Sigmoid colon (tissue), 7 donors: Measurements from ENCODE around the gene EEIG1. TPM values are rescaled to one million over a fixed set of nuclear protein-coding genes. Genes with fewer than 3 reads are reported as not detected.

Experiments
- DNase-seq: peaks from one replicate; pipeline ENCODE4 v3.0.0-alpha.2; 2019
- H3K27ac ChIP-seq, 4 donors: fragments of 200-600 bp; sonication (generic); one replicate each; pipeline ENCODE4 v1.5.1; 2016 to 2019; ENCODE audit warnings: mild to moderate bottlenecking in 1 of 4
- H3K27me3 ChIP-seq, 3 donors: fragments of 200-600 bp; sonication (generic); one replicate each; pipeline ENCODE4 v1.5.1; 2019; ENCODE audit warnings: mild to moderate bottlenecking in 1 of 3
- H3K36me3 ChIP-seq, 4 donors: fragments of 200-600 bp; sonication (generic); one replicate each; pipeline ENCODE4 v1.5.1; 2016 to 2019
- H3K4me1 ChIP-seq, 4 donors: fragments of 200-600 bp; sonication (generic); one replicate each; pipeline ENCODE4 v1.5.1; 2017 to 2019
- H3K4me3 ChIP-seq, 4 donors: fragments of 200-600 bp; sonication (generic); one replicate each; pipeline ENCODE4 v1.5.1; 2017 to 2019; ENCODE audit warnings: mild to moderate bottlenecking in 2 of 4, moderate library complexity in 1 of 4
- H3K9me3 ChIP-seq, 4 donors: fragments of 200-600 bp in 3 of 4; sonication (generic) in 3 of 4; one replicate each; pipeline versions ENCODE4 v1.5.1 to v1.6.1; 2013 to 2019
- CTCF ChIP-seq, 4 experiments: fragments of 450-650 bp in 3 of 4; fragments of 200-600 bp in 1 of 4; IDR thresholded peaks; one replicate each; pipeline ENCODE4 v1.5.1; 2016 to 2019; ENCODE audit warnings: antibody characterized with exemption in 4 of 4, mild to moderate bottlenecking in 3 of 4, moderate library complexity in 2 of 4
- EP300 ChIP-seq, 4 donors: sonication (generic); formaldehyde crosslinking; IDR thresholded peaks; one replicate each; pipeline ENCODE4 v1.6.1; 2017; ENCODE audit warnings: antibody characterized with exemption in 4 of 4
- POLR2A ChIP-seq, 2 donors: fragments of 450-650 bp; IDR thresholded peaks; one replicate each; pipeline ENCODE4 v1.6.1; 2016; ENCODE audit warnings: antibody characterized with exemption in 2 of 2, mild to moderate bottlenecking in 2 of 2, moderate library complexity in 2 of 2
- POLR2AphosphoS5 ChIP-seq, 4 donors: sonication (generic); formaldehyde crosslinking; IDR thresholded peaks; one replicate each; pipeline ENCODE4 v1.6.1; 2017; ENCODE audit warnings: antibody characterized with exemption in 4 of 4
- WGBS, 2 donors: extraction: QIAGEN DNeasy Blood & Tissue Kit; methylation state at CpG; one replicate each; pipeline ENCODE4 v1.1.7; 2013; 5-methylcytosine and 5-hydroxymethylcytosine counted together
- intact Hi-C: fragments of 100-400 bp; cut with DNase I; formaldehyde crosslinking; loops from one replicate; pipeline ENCODE4 v1.15.1; 2023
- polyA plus RNA-seq, 3 donors: library from polyadenylated mRNA; stranded (reverse); fragments of 200-250 nt; gene quantifications; one replicate each; pipeline ENCODE4 v1.2.3, GENCODE V29; 2013
- total RNA-seq, 4 donors: library from RNA; depleted of rRNA; stranded (reverse); fragments of >200 nt; gene quantifications; one replicate each; pipeline ENCODE4 v1.1.0, GENCODE V29; 2016
- donor health status: healthy with polysubstance abuse.
- donor health status: Bipolar disorder and iron deficiency.
- donor health status: healthy.

The EEIG1 gene
- total and polyA plus RNA-seq, 7 donors, result 10.9 to 92.0 (median 32.7) TPM

DNA sequence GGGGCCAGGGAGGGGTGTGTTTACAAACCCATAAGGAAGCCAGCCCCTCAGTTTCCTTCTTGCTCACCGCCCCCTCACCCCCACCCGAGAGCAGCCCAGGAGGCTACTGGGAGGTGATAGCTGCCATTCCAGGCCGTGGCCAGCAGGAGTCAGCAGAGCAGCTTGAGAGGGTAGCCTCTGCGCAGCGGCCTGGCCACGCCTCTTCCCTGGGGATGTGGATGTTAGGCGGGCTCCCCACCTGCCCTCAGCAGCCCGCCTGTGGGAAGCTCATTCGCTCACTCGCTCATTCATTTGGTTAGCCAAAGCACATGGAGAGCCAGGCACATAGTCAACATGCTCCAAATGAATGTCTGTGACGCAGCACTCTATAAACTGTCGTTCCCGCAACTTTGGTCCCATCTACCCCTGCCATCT lies 37.1 kb downstream of the EEIG1 start:
- H3K27ac ChIP-seq, result peak overlapping the region; percentile 1 to 48 (median 45)
- WGBS, 2 donors, result 27 to 29% methylated on average over 13 of the region's 13 CpGs
- peak; percentile 94 for DNase-seq
- no peaks in the 10 kb centered on the region for H3K27me3 ChIP-seq
- peaks cover 12 to 47% (median 25%) of the 10 kb centered on the region in 4 donors for H3K36me3 ChIP-seq
- H3K4me1 ChIP-seq, result peaks cover 0 to 38% (median 35%) of the 10 kb centered on the region in 4 donors
- H3K4me3 ChIP-seq, result no peak overlapping the region
- intact Hi-C loops, result loop anchor here (1.0 kb wide), 3 partner anchors 37 to 174 kb away; partner anchors contain the start of gene EEIG1
- H3K9me3 ChIP-seq, result no peaks in the 10 kb centered on the region
- peak; percentile 84 to 97 (median 95) for TF ChIP-seq CTCF (IDR thresholded peaks at IDR 0.05)
- peak in 3 of 4 donors; percentile 19 to 34 (median 32) for TF ChIP-seq POLR2AphosphoS5 (IDR thresholded peaks at IDR 0.05)
- TF ChIP-seq EP300 (IDR thresholded peaks at IDR 0.05), result no peak

DNA sequence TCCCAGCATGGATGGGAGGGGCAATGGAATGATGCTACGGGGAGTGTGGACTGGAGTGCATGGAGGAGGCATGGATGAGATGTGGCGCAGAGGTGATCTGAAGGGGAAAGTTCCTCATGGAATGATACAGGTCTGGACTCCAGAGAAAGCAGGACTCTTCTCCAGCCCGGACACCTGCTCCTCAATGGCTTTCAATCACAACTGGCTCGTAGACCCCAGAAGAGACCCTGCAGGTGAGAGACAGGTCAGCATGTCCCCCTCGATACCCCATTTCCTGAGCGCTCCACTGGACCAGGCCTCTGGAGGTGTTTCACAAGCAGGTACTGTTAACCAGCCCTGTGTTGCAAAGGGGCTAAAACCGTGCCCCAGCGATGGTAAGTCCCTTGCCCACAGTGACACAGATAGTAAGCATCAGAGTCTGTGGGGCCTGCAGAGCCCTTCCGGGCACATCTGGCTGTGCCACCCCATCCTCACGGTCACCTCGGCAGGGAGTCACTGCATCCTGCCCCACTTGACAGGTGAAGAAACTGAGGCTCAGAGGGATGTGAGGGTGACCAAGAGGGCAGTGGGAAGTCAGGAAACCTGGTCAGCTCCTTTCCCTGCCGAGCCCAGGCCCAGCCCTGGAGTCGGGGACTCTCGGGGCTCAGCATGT lies 37.7 kb downstream of the EEIG1 start:
- Histone ChIP-seq H3K27ac (peak overlapping the region in 3 of 4 donors; percentile 43 to 48 (median 47)), H3K27me3 (no peaks in the 10 kb centered on the region), H3K4me1 (peaks cover 0 to 44% (median 41%) of the 10 kb centered on the region in 4 donors), H3K4me3 (no peak overlapping the region), H3K36me3 (peaks cover 12 to 47% (median 25%) of the 10 kb centered on the region in 4 donors), H3K9me3 (no peaks in the 10 kb centered on the region)
- DNase-seq, result no peak
- intact Hi-C loops, result loop anchor here (1.0 kb wide), 3 partner anchors 37 to 174 kb away; partner anchors contain the start of gene EEIG1
- 75 to 80% methylated on average over 14 of the region's 14 CpGs for WGBS, 2 donors
- TF ChIP-seq POLR2AphosphoS5 (IDR thresholded peaks at IDR 0.05) (no peak), POLR2A (IDR thresholded peaks at IDR 0.05) (no peak), CTCF (IDR thresholded peaks at IDR 0.05) (no peak), EP300 (IDR thresholded peaks at IDR 0.05) (no peak)

- H3K4me1 ChIP-seq, result peaks cover 0 to 48% (median 45%) of the 10 kb centered on the region in 4 donors
- H3K9me3 ChIP-seq, result no peaks in the 10 kb centered on the region
- intact Hi-C loops, result loop anchor here (1.0 kb wide), 3 partner anchors 38 to 175 kb away; partner anchors contain the start of gene EEIG1
- DNase-seq, result peak; percentile 91
- H3K36me3 ChIP-seq, result peaks cover 12 to 47% (median 23%) of the 10 kb centered on the region in 4 donors
- 62 to 67% methylated on average over 18 of the region's 18 CpGs for WGBS, 2 donors
- TF ChIP-seq CTCF (IDR thresholded peaks at IDR 0.05), result peak; percentile 92 to 95 (median 94)
- TF ChIP-seq EP300 (IDR thresholded peaks at IDR 0.05), result no peak
- no peak for TF ChIP-seq POLR2A (IDR thresholded peaks at IDR 0.05)
- TF ChIP-seq POLR2AphosphoS5 (IDR thresholded peaks at IDR 0.05), result peak in 1 of 4 donors; percentile 38
- H3K4me3 ChIP-seq, result no peak overlapping the region
- H3K27me3 ChIP-seq, result no peaks in the 10 kb centered on the region
- peak overlapping the region in 3 of 4 donors; percentile 45 to 53 (median 47) for H3K27ac ChIP-seq
These were observed 38.4 kb downstream of the EEIG1 start for GRCh38 chr9:127942216-127943010.

DNA sequence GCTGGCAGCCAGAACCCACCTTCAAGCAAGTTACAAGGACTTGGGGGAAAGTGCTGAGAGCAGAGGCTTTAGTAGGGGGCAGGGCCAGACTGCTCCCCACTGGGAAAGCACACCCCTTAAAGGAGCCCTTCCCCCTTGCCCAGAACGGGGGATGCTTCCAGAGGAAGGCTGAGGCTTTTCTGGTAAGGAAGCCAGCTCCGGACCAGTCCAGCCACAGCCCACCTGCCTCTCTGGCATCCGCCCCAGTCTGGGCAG lies 38.9 kb downstream of the EEIG1 start:
- no peak for DNase-seq
- no peaks in the 10 kb centered on the region for H3K27me3 ChIP-seq
- peaks cover 0 to 52% (median 47%) of the 10 kb centered on the region in 4 donors for H3K4me1 ChIP-seq
- WGBS, 2 donors, result 77 to 87% methylated on average over 3 of the region's 3 CpGs
- TF ChIP-seq POLR2AphosphoS5 (IDR thresholded peaks at IDR 0.05), result no peak
- no peak for TF ChIP-seq CTCF (IDR thresholded peaks at IDR 0.05)
- TF ChIP-seq EP300 (IDR thresholded peaks at IDR 0.05), result no peak
- TF ChIP-seq POLR2A (IDR thresholded peaks at IDR 0.05), result no peak
- peaks cover 12 to 47% (median 23%) of the 10 kb centered on the region in 4 donors for H3K36me3 ChIP-seq
- intact Hi-C loops, result no loop called here
- H3K4me3 ChIP-seq, result no peak overlapping the region
- H3K27ac ChIP-seq, result peak overlapping the region in 3 of 4 donors; percentile 19 to 45 (median 31)
- H3K9me3 ChIP-seq, result no peaks in the 10 kb centered on the region
